SU-DHL-6 (cell line): ENCODE measurements around the gene GZMA.
"Not testable (repeated sequence)": the region's sequence is repeated elsewhere in the genome, so short reads cannot be mapped to it uniquely, and the experiment has no call there.

Source experiments
- H2AFZ ChIP-seq: fragments of 200-600 bp; sonication (generic); 2 replicates; pipeline ENCODE4 v1.6.1; 2014; ENCODE audit warnings: low read depth, mild to moderate bottlenecking, moderate library complexity, mixed read lengths, antibody characterized with exemption, low read length; ENCODE audit not compliant: severe bottlenecking
- H3F3A ChIP-seq: fragments of 200-600 bp; shearing (Covaris generic); 2 replicates; pipeline ENCODE4 v1.6.0; 2016; ENCODE audit warnings: antibody characterized with exemption, mild to moderate bottlenecking; ENCODE audit not compliant: insufficient read depth
- H3K27ac ChIP-seq: fragments of 200-600 bp; sonication (generic); 2 replicates; pipeline ENCODE4 v1.5.1; 2016; ENCODE audit warnings: low read depth, mild to moderate bottlenecking, low read length, moderate library complexity, mixed read lengths
- H3K27me3 ChIP-seq: fragments of 200-600 bp; sonication (generic), shearing (Covaris generic); 2 replicates; pipeline ENCODE4 v1.6.0; 2014; ENCODE audit warnings: mild to moderate bottlenecking, low read length
- H3K36me3 ChIP-seq: fragments of 200-600 bp; sonication (generic); 2 replicates; pipeline ENCODE4 v1.6.1; 2014; ENCODE audit warnings: mild to moderate bottlenecking, low read length, mixed read lengths
- H3K4me2 ChIP-seq: fragments of 300-600, 200-600 bp; shearing (Covaris generic), sonication (generic); 2 replicates; pipeline ENCODE4 v1.6.0; 2014; ENCODE audit warnings: low read length, low read depth, mild to moderate bottlenecking; ENCODE audit not compliant: poor library complexity, severe bottlenecking
- H3K4me3 ChIP-seq: fragments of 200-600 bp; sonication (generic); 2 replicates; pipeline ENCODE4 v1.5.1; 2014; ENCODE audit warnings: antibody characterized with exemption, low read length, mild to moderate bottlenecking, mixed read lengths; ENCODE audit not compliant: insufficient read depth, poor library complexity, severe bottlenecking
- H3K79me2 ChIP-seq: fragments of 200-600 bp; sonication (generic); 2 replicates; pipeline ENCODE4 v1.6.1; 2014; ENCODE audit warnings: mild to moderate bottlenecking, low read length, moderate library complexity; ENCODE audit not compliant: insufficient read depth
- H3K9ac ChIP-seq: fragments of 200-600 bp; sonication (generic); 2 replicates; pipeline ENCODE4 v1.7.0; 2014; ENCODE audit warnings: mild to moderate bottlenecking, low read length
- H3K9me2 ChIP-seq: fragments of 200-600 bp; sonication (generic); replicated peaks from 2 replicates; pipeline ENCODE4 v1.6.1; 2014; ENCODE audit warnings: low read length; ENCODE audit not compliant: insufficient read depth
- H3K9me3 ChIP-seq: fragments of 200-600 bp; sonication (generic); 2 replicates; pipeline ENCODE4 v1.6.1; 2014; ENCODE audit warnings: low read length, mixed read lengths; ENCODE audit not compliant: insufficient read depth
- H4K20me1 ChIP-seq: fragments of 200-600 bp; sonication (generic); 2 replicates; pipeline ENCODE4 v1.6.1; 2014; ENCODE audit warnings: low read depth, mild to moderate bottlenecking, antibody characterized with exemption, low read length, moderate library complexity, mixed read lengths
- EZH2phosphoT487 ChIP-seq: fragments of 200-600 bp; sonication (generic), shearing (Covaris generic); conservative IDR thresholded peaks from 2 replicates; pipeline ENCODE4 v1.6.1; 2018; ENCODE audit warnings: mild to moderate bottlenecking, antibody characterized with exemption, low read length, moderate library complexity, mixed read lengths
- TF ChIP-seq, protein P1 (sequence below): fragments of 200-600 bp; sonication (generic); IDR thresholded peaks from one replicate; pipeline ENCODE4 v1.5.1; 2017; ENCODE audit warnings: antibody characterized with exemption, mild to moderate bottlenecking, low read length, moderate library complexity; ENCODE audit not compliant: insufficient read depth, poor library complexity, severe bottlenecking

The GZMA gene

DNA sequence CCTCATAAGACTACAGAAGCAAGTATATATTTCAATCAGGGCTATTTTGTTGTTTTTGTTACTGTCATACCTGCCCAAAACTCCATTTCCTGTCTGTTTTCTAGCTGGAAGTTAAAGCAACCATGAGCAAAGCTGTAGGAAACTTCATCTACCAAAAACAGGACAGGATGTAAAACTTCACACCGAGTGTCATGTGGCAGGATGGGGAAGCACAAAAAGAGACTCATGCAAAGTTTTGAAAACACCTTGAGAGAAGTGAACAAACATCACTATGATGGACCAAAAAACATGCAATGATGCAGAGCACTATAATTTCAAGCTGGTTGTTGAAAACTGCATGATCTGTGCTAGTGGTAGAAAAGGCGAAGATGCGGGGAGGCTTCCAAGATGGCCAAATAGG is 6.3 kb upstream of the GZMA start:
- Histone ChIP-seq H3K27me3 (no peaks in the 10 kb centered on the region), H3K27ac (no peak overlapping the region), H3K9me3 (peaks cover 3% of the 10 kb centered on the region; the same call in 1 of the 2 replicates), H3K36me3 (no peaks in the 10 kb centered on the region), H3K79me2 (no peaks in the 10 kb centered on the region), H2AFZ (no peak overlapping the region), H3K4me3 (no peak overlapping the region), H3F3A (no peaks in the 10 kb centered on the region), H4K20me1 (no peaks in the 10 kb centered on the region), H3K9me2 (no peaks in the 10 kb centered on the region), H3K9ac (no peak overlapping the region), H3K4me2 (no peak overlapping the region)
- TF ChIP-seq, protein P1, sequence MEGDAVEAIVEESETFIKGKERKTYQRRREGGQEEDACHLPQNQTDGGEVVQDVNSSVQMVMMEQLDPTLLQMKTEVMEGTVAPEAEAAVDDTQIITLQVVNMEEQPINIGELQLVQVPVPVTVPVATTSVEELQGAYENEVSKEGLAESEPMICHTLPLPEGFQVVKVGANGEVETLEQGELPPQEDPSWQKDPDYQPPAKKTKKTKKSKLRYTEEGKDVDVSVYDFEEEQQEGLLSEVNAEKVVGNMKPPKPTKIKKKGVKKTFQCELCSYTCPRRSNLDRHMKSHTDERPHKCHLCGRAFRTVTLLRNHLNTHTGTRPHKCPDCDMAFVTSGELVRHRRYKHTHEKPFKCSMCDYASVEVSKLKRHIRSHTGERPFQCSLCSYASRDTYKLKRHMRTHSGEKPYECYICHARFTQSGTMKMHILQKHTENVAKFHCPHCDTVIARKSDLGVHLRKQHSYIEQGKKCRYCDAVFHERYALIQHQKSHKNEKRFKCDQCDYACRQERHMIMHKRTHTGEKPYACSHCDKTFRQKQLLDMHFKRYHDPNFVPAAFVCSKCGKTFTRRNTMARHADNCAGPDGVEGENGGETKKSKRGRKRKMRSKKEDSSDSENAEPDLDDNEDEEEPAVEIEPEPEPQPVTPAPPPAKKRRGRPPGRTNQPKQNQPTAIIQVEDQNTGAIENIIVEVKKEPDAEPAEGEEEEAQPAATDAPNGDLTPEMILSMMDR, result no peak
- no peak for TF ChIP-seq EZH2phosphoT487

DNA sequence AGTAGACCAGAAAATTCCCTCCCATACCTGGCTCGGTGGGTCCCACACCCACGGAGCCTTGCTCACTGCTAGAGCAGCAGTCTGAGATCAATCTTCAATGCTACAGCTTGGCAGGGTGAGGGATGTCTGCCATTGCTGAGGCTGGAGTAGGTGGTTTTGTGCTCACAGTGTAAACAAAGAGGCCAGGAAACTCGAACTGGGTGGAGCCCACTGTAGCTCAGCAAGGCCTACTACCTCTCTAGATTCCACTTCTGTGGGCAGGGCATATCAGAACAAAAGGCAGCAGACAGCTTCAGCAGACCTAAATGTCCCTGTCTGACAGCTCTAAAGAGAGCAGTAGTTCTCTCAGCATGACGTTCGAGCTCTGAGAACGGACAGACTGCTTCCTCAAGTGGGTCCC is 5.6 kb upstream of the GZMA start:
- TF ChIP-seq, protein P1, result no peak
- no peak for TF ChIP-seq EZH2phosphoT487
- Histone ChIP-seq H3F3A (no peaks in the 10 kb centered on the region), H3K36me3 (no peaks in the 10 kb centered on the region), H2AFZ (no peak overlapping the region), H3K9ac (no peak overlapping the region), H3K27ac (no peak overlapping the region), H3K79me2 (no peaks in the 10 kb centered on the region), H3K4me3 (no peak overlapping the region), H3K9me3 (no peaks in the 10 kb centered on the region; the same call in 1 of the 2 replicates), H3K9me2 (no peaks in the 10 kb centered on the region), H4K20me1 (no peaks in the 10 kb centered on the region), H3K27me3 (no peaks in the 10 kb centered on the region), H3K4me2 (no peak overlapping the region)

DNA sequence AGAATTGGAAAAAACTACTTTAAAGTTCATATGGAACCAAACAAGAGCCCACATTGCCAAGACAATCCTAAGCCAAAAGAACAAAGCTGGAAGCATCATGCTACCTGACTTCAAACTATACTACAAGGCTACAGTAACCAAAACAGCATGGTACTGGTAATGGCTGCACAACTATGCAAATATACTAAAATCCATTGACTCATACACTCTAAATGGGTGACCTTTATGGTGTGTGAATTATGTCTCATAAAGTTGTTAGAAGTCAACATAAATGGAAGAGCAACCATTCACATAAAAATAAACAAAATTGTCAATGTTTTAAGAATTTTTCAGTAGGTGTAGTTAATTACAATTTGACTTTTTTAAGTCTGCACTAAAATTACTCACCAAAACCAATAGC is 1.3 kb upstream of the GZMA start:
- H3K27me3 ChIP-seq, H3K4me2 ChIP-seq, H3K27ac ChIP-seq, H3F3A ChIP-seq, H3K9ac ChIP-seq, H3K79me2 ChIP-seq, H2AFZ ChIP-seq, H3K4me3 ChIP-seq, H4K20me1 ChIP-seq, H3K36me3 ChIP-seq, H3K9me2 ChIP-seq, H3K9me3 ChIP-seq: not testable (repeated sequence)

DNA sequence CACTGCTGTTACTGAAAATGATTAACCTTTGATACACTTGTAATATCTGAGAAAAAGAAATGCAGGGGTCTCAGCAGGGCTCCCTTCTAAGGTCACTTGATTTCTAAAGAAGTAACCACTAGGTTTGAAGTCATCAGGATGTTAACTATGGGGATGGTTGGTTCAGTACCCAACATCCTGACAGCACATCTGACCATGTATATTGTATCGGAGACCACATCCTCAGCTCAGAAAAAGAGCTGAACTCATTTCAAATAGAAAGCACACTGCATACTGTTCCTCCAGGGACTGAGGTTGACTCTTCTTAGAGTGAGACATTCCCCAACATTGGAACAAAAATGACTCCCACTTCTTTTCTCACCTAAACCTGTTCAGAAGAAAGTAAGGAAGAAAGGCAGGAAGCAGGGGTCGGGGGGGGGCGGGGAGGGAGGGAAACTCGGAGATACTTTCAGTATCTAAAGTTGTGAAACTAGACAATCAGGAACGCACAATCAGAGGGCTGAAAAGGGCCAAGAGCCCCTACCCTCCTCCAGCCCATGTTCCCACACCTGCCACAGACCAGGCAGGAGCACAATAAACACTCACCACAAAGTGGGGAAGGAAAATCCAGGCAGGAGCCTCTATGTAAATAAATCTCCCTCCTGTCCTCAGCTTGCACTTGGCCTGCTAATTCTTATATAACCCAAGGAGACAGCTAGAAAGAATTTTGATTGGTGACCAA is 730 bp upstream of the GZMA start:
- no peaks in the 10 kb centered on the region for H3F3A ChIP-seq
- H3K4me2 ChIP-seq, result no peak overlapping the region

More for the DNA sequence above, 730 bp upstream of the GZMA start:
- H3K9me2 ChIP-seq, result no peaks in the 10 kb centered on the region
- no peak overlapping the region for H3K4me3 ChIP-seq
- no peak overlapping the region for H2AFZ ChIP-seq
- no peaks in the 10 kb centered on the region; the same call in 1 of the 2 replicates for H3K9me3 ChIP-seq
- TF ChIP-seq, protein P1, result no peak
- TF ChIP-seq EZH2phosphoT487, result no peak
- no peaks in the 10 kb centered on the region for H3K36me3 ChIP-seq
- no peaks in the 10 kb centered on the region for H3K79me2 ChIP-seq
- H3K27me3 ChIP-seq, result no peaks in the 10 kb centered on the region
- H4K20me1 ChIP-seq, result no peaks in the 10 kb centered on the region
- no peak overlapping the region for H3K27ac ChIP-seq
- no peak overlapping the region for H3K9ac ChIP-seq
